Sigmoid colon (tissue), 7 donors: Measurements from ENCODE around the gene CCDC116. TPM values are rescaled to one million over a fixed set of nuclear protein-coding genes. Genes with fewer than 3 reads are reported as not detected.
"Not testable (repeated sequence)": the region's sequence is repeated elsewhere in the genome, so short reads cannot be mapped to it uniquely, and the experiment has no call there.

Experiments used
- DNase-seq: peaks from one replicate; pipeline ENCODE4 v3.0.0-alpha.2; 2019
- H3K27ac ChIP-seq, 4 donors: fragments of 200-600 bp; sonication (generic); one replicate each; pipeline ENCODE4 v1.5.1; 2016 to 2019; ENCODE audit warnings: mild to moderate bottlenecking in 1 of 4
- H3K27me3 ChIP-seq, 3 donors: fragments of 200-600 bp; sonication (generic); one replicate each; pipeline ENCODE4 v1.5.1; 2019; ENCODE audit warnings: mild to moderate bottlenecking in 1 of 3
- H3K36me3 ChIP-seq, 4 donors: fragments of 200-600 bp; sonication (generic); one replicate each; pipeline ENCODE4 v1.5.1; 2016 to 2019
- H3K4me1 ChIP-seq, 4 donors: fragments of 200-600 bp; sonication (generic); one replicate each; pipeline ENCODE4 v1.5.1; 2017 to 2019
- H3K4me3 ChIP-seq, 4 donors: fragments of 200-600 bp; sonication (generic); one replicate each; pipeline ENCODE4 v1.5.1; 2017 to 2019; ENCODE audit warnings: mild to moderate bottlenecking in 2 of 4, moderate library complexity in 1 of 4
- H3K9me3 ChIP-seq, 4 donors: fragments of 200-600 bp in 3 of 4; sonication (generic) in 3 of 4; one replicate each; pipeline versions ENCODE4 v1.5.1 to v1.6.1; 2013 to 2019
- EP300 ChIP-seq, 4 donors: sonication (generic); formaldehyde crosslinking; IDR thresholded peaks; one replicate each; pipeline ENCODE4 v1.6.1; 2017; ENCODE audit warnings: antibody characterized with exemption in 4 of 4
- POLR2A ChIP-seq, 2 donors: fragments of 450-650 bp; IDR thresholded peaks; one replicate each; pipeline ENCODE4 v1.6.1; 2016; ENCODE audit warnings: antibody characterized with exemption in 2 of 2, mild to moderate bottlenecking in 2 of 2, moderate library complexity in 2 of 2
- POLR2AphosphoS5 ChIP-seq, 4 donors: sonication (generic); formaldehyde crosslinking; IDR thresholded peaks; one replicate each; pipeline ENCODE4 v1.6.1; 2017; ENCODE audit warnings: antibody characterized with exemption in 4 of 4
- WGBS, 2 donors: extraction: QIAGEN DNeasy Blood & Tissue Kit; methylation state at CpG; one replicate each; pipeline ENCODE4 v1.1.7; 2013; 5-methylcytosine and 5-hydroxymethylcytosine counted together
- intact Hi-C: fragments of 100-400 bp; cut with DNase I; formaldehyde crosslinking; loops from one replicate; pipeline ENCODE4 v1.15.1; 2023
- polyA plus RNA-seq, 3 donors: library from polyadenylated mRNA; stranded (reverse); fragments of 200-250 nt; gene quantifications; one replicate each; pipeline ENCODE4 v1.2.3, GENCODE V29; 2013
- total RNA-seq, 4 donors: library from RNA; depleted of rRNA; stranded (reverse); fragments of >200 nt; gene quantifications; one replicate each; pipeline ENCODE4 v1.1.0, GENCODE V29; 2016
- TF ChIP-seq, protein P1 (sequence below), 4 experiments: fragments of 450-650 bp in 3 of 4; fragments of 200-600 bp in 1 of 4; IDR thresholded peaks; one replicate each; pipeline ENCODE4 v1.5.1; 2016 to 2019; ENCODE audit warnings: antibody characterized with exemption in 4 of 4, mild to moderate bottlenecking in 3 of 4, moderate library complexity in 2 of 4
- donor health status: healthy with polysubstance abuse.
- donor health status: Bipolar disorder and iron deficiency.
- donor health status: healthy.

Gene CCDC116
- total and polyA plus RNA-seq, 7 donors, result 0.33 to 2.5 (median 0.41) TPM; not detected in 2

DNA sequence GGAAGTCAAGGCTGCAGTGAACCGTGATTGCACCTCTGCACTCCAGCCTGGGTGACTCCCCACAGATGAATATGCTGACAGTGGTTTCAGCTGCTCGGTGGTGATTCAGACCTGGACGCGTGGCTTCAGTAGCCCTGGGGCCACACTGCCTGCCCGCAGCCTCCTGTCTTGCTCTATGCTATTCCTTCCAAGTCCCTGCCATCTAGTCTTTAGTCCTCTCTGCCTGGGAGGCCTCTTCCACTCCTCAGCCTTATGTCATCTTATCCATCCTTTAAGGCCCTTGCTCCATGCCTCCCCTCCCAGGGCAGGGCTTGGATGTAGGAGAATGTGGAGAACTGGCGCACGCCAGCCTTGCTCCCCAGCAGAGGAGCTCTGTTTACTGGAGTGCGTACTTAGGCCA is 25.8 kb upstream of the CCDC116 start:
- H3K27me3 ChIP-seq, result no peaks in the 10 kb centered on the region
- H3K27ac ChIP-seq, result no peak overlapping the region
- H3K9me3 ChIP-seq, result no peaks in the 10 kb centered on the region
- peaks cover 0 to 6% (median 5%) of the 10 kb centered on the region in 4 donors for H3K4me1 ChIP-seq
- H3K4me3 ChIP-seq, result no peak overlapping the region
- TF ChIP-seq EP300 (IDR thresholded peaks at IDR 0.05), result no peak
- TF ChIP-seq POLR2AphosphoS5 (IDR thresholded peaks at IDR 0.05), result no peak
- H3K36me3 ChIP-seq, result peaks cover 0 to 14% (median 10%) of the 10 kb centered on the region in 4 donors
- 97% methylated on average over 8 of the region's 8 CpGs for WGBS, 2 donors
- no peak for DNase-seq
- intact Hi-C loops, result no loop called here

DNA sequence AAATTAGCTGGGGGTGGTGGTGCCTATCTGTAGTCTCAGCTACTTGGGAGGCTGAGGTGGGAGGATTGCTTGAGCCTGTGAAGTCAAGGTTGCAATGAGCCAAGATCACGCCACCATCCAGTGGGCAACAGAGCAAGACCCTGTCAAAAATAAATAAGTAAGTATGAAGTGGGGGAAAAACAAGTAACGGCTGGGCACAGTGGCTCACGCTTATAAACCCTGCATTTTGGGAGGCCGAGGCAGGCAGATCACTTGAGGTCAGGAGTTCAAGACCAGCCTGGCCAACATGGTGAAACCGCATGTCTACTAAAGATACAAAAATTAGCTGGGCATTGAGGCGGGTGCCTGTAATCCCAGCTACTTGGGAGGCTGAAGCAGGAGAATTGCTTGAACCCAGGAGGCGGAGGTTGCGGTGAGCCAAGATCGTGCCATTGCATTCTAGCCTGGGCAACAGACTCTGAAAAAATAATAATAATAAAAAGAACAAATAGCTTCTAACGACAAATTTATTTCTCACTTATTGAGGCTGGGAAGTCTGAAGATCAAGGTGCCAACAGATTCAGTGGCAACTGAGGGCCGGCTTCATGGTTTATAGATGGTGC is 22.9 kb upstream of the CCDC116 start:
- H3K9me3 ChIP-seq, H3K27ac ChIP-seq, H3K27me3 ChIP-seq, H3K4me3 ChIP-seq, H3K4me1 ChIP-seq, DNase-seq, intact Hi-C loops: not testable (repeated sequence)
- peaks cover 0 to 37% (median 15%) of the 10 kb centered on the region in 4 donors for H3K36me3 ChIP-seq
- WGBS, 2 donors, result 97 to 98% methylated on average over 11 of the region's 11 CpGs

DNA sequence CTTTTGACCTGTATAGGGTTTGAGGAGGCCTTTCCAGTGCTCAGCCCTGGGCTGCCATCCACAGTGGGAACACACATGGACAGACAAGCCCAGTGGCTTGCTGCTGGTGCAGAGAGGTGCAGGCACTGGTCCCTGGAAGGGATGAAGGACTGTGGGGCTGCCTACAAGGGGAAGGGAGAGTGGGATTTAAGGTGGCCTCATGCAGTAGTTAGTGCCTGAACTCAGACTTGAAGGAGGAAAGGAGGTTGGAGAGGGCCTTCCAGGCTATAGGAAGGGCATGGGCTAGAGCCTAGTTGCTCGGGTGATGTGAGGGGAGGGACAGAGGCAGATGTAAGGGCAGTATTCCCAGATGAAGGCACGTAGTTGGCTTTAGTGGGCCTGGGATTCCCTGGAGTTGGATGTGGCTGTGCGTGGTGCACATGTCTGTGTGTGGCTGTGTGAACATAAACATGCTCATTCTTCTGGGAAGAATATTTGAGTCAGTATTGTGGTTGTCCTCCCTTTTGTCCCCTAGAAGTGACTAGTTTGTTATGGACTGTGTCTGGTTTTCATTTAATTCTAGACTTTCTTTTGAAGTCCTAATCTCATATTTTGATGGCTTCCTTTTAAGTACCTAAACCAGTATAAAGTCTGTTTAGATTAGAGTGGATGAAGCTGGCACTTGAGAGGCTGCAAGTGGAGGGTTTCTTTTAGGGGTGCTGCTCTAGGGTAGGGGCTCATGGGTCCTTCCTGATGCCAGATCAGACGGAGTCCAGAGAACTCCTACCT is 21.2 kb upstream of the CCDC116 start:
- DNase-seq, result no peak
- intact Hi-C loops, result no loop called here
- Histone ChIP-seq H3K27ac (no peak overlapping the region), H3K4me3 (no peak overlapping the region), H3K36me3 (peaks cover 0 to 42% (median 17%) of the 10 kb centered on the region in 4 donors), H3K4me1 (peaks cover 0 to 6% (median 5%) of the 10 kb centered on the region in 4 donors), H3K9me3 (no peaks in the 10 kb centered on the region), H3K27me3 (no peaks in the 10 kb centered on the region)
- WGBS, 2 donors, result 86 to 88% methylated on average over 4 of the region's 4 CpGs
- TF ChIP-seq POLR2AphosphoS5 (IDR thresholded peaks at IDR 0.05) (no peak), EP300 (IDR thresholded peaks at IDR 0.05) (no peak)

DNA sequence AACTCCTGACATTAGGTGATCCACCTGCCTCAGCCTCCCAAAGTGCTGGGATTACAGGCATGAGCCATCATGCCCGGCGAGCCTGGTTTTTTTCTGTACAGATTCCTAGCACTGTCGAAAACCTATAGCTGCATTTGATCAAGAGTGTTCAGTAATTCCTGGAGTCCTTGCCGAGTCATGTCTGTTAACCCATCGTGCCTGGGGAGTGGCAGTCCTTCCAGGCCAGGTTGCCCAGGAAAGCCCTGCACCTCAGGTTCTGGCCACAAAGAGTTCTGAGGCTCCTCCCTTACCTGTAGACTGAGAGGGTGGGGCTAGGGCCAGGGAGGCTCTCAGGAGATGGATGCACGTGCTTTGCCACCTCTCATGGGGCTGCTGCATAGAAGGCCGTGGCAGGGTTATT is 19.7 kb upstream of the CCDC116 start:
- no peak for DNase-seq
- no peaks in the 10 kb centered on the region for H3K9me3 ChIP-seq
- intact Hi-C loops, result no loop called here
- H3K27ac ChIP-seq, result no peak overlapping the region
- TF ChIP-seq POLR2A (IDR thresholded peaks at IDR 0.05), result no peak
- TF ChIP-seq, protein P1, sequence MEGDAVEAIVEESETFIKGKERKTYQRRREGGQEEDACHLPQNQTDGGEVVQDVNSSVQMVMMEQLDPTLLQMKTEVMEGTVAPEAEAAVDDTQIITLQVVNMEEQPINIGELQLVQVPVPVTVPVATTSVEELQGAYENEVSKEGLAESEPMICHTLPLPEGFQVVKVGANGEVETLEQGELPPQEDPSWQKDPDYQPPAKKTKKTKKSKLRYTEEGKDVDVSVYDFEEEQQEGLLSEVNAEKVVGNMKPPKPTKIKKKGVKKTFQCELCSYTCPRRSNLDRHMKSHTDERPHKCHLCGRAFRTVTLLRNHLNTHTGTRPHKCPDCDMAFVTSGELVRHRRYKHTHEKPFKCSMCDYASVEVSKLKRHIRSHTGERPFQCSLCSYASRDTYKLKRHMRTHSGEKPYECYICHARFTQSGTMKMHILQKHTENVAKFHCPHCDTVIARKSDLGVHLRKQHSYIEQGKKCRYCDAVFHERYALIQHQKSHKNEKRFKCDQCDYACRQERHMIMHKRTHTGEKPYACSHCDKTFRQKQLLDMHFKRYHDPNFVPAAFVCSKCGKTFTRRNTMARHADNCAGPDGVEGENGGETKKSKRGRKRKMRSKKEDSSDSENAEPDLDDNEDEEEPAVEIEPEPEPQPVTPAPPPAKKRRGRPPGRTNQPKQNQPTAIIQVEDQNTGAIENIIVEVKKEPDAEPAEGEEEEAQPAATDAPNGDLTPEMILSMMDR (IDR thresholded peaks at IDR 0.05), result no peak
- TF ChIP-seq EP300 (IDR thresholded peaks at IDR 0.05), result no peak
- no peak for TF ChIP-seq POLR2AphosphoS5 (IDR thresholded peaks at IDR 0.05)
- H3K36me3 ChIP-seq, result peaks cover 0 to 42% (median 17%) of the 10 kb centered on the region in 4 donors
- H3K27me3 ChIP-seq, result no peaks in the 10 kb centered on the region
- WGBS, 2 donors, result 72 to 91% methylated on average over 7 of the region's 7 CpGs
- H3K4me3 ChIP-seq, result no peak overlapping the region
- peaks cover 0 to 2% (median 0%) of the 10 kb centered on the region in 4 donors for H3K4me1 ChIP-seq

DNA sequence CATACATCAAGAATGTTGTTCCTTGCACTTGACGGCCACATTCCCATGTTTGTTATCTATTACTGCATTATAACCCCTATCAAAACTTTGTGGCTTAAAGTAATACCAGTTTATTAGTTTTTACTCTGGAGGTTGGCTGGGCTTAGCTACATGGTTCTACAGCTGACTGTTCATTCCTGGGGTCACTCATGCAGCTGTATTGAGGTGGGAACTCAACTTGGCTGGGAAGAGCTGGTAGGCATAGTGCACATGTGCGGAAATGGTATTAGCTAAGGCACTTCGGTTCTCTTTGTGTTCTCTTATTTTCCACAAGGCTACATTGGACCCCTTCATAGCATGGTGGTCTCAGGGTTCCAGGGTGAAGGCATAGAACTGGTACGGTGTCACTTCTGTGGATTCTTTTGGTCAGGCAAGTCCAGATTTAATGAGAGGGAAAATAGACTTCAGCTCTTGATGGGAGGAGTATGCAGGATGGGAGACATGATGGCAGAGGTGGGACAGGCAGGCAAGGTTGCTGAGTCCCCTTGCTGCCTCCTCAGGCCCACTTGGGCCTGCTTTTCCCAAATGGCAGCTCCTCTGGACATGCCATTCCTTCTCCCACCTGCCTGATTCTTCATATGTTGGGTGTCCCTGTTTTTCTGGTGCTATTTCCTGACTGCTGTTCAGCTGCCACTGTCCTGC is 18.9 kb upstream of the CCDC116 start:
- Histone ChIP-seq H3K9me3 (no peaks in the 10 kb centered on the region), H3K27ac (no peak overlapping the region), H3K27me3 (no peaks in the 10 kb centered on the region), H3K4me3 (no peak overlapping the region), H3K4me1 (no peaks in the 10 kb centered on the region), H3K36me3 (peaks cover 0 to 42% (median 17%) of the 10 kb centered on the region in 4 donors)
- 85 to 94% methylated on average over 4 of the region's 4 CpGs for WGBS, 2 donors
- no peak for DNase-seq
- TF ChIP-seq POLR2AphosphoS5 (IDR thresholded peaks at IDR 0.05) (no peak), EP300 (IDR thresholded peaks at IDR 0.05) (no peak), POLR2A (IDR thresholded peaks at IDR 0.05) (no peak)
- TF ChIP-seq, protein P1 (IDR thresholded peaks at IDR 0.05), result no peak
- intact Hi-C loops, result no loop called here

DNA sequence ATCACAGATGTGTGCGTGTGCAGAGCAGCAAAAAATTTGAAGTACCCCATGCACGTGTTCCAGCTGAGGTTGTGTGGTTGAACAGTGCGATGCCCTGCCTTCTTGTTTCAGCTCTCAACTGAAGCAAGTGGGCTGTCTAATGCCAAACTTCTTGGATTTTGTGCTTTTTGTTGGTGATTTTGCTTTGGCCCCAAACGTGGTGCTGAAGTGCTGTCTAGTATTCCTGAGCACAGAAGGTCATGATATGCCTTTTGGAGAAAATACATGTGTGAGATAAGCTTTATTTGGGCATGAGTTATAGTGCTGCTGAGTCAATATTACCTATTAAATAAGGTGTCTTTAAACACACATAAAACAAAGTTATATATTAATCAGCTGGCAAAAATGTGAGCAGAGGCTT is 16.8 kb upstream of the CCDC116 start:
- Histone ChIP-seq H3K4me3 (no peak overlapping the region), H3K4me1 (no peaks in the 10 kb centered on the region), H3K36me3 (peaks cover 0 to 42% (median 15%) of the 10 kb centered on the region in 4 donors), H3K27me3 (no peaks in the 10 kb centered on the region), H3K27ac (no peak overlapping the region), H3K9me3 (no peaks in the 10 kb centered on the region)
- intact Hi-C loops, result no loop called here
- 56 to 78% methylated on average over 4 of the region's 4 CpGs for WGBS, 2 donors
- TF ChIP-seq, protein P1 (IDR thresholded peaks at IDR 0.05), result no peak
- no peak for TF ChIP-seq EP300 (IDR thresholded peaks at IDR 0.05)
- TF ChIP-seq POLR2AphosphoS5 (IDR thresholded peaks at IDR 0.05), result no peak
- no peak for TF ChIP-seq POLR2A (IDR thresholded peaks at IDR 0.05)
- DNase-seq, result no peak

DNA sequence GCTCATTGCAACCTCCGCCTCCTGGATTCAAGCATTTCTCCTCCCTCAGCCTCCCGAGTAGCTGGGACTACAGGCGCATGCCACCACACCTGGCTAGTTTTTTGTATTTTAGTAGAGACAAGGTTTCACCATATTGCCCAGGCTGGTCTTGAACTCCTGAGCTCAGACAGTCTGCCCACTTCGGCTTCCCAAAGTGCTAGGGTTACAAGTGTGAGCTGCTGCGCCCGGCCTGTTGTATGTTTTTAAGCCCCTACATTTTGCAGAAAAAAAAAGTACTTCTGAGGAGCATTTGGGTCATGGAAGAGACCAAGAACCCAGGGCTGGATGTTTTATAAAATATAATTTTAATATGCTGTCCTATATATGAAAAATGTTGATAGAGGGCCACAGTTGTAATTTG is 15.2 kb upstream of the CCDC116 start:
- H3K9me3 ChIP-seq, H3K27me3 ChIP-seq, intact Hi-C loops, H3K4me3 ChIP-seq, H3K4me1 ChIP-seq, H3K27ac ChIP-seq, DNase-seq: not testable (repeated sequence)
- peaks cover 0 to 32% (median 3%) of the 10 kb centered on the region in 4 donors for H3K36me3 ChIP-seq
- WGBS, 2 donors, result 95 to 96% methylated on average over 6 of the region's 6 CpGs
